Measurements from ENCODE around the gene RPUSD4. TPM values are rescaled to one million over a fixed set of nuclear protein-coding genes. Genes with fewer than 3 reads are reported as not detected.
"Not testable (repeated sequence)": the region's sequence is repeated elsewhere in the genome, so short reads cannot be mapped to it uniquely, and the experiment has no call there.

RPUSD4 gene
- 10 to 100 TPM; 18.1 to 24.0 TPM for total RNA-seq
- polyA plus RNA-seq: 10 to 100 TPM; 14.5 to 23.5 TPM
- long read RNA-seq, donor 1, transcript RPUSD4-201 (7 exons, 2,512 nt): major isoform, 143 of 161 reads
- long read RNA-seq, donor 1, partial matches to known transcripts: 3 of 161 reads
- long read RNA-seq, donor 1, other reads (novel, unspliced or antisense): 14 of 161 reads
- long read RNA-seq, donor 2, transcript RPUSD4-201 (7 exons, 2,512 nt): major isoform, 6 of 12 reads
- long read RNA-seq, donor 2, partial matches to known transcripts: 1 of 12 reads
- long read RNA-seq, donor 2, other reads (novel, unspliced or antisense): 1 of 12 reads

DNA sequence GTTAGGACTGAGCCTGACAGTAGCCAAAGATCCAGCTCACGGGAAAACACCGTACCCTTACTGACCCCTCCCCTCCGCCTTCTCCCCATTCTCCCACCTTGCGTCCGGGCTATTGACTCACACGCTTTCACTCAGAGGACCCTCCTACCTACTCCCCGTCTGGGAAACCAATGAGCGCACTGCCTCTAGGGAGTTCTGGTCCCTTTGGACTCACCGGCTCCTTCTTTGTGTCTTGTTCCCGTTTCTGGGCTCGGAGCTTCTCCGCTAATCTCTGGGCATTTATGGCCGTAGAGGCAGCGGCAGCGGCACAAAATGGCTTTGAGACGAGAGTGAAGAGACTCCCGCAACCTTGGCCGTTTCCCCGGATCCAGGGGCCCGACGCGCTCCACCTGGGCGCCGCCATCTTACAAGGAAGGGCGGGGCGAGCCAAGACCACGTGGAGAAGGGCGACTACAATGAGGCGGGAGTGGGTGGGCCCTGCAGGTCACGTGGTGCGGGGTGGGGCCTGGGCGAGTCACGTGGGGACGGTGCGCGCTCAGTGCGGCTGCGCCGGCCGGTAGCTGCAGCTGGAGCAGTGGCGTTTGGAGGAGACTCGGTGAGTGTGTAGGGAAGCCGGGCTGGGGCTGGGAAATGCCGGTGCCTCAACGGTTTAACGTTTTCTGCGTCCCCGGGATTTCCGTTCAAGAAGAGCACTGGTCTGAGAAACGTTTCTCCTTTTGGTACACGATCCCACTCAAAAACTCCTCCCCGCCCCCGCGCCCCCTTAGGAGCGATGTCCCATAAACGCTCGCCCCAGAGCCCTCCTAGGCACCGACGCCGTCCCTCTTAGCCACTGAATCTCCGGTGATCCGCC is at the start of gene RPUSD4, which contains the start of gene FAM118B:
Gene RPUSD4 (minus strand): TSS at position 415 of the 853 bp plus-strand sequence. CDS start 12 bp downstream, at position 403.
Gene FAM118B (plus strand): TSS at position 547 of the 853 bp plus-strand sequence. CDS start 23,220 bp downstream, outside the sequence.
- peak; percentile 99 to 100 for DNase-seq
- peaks cover 0 to 6% of the 10 kb centered on the region in 2 donors for H3K4me1 ChIP-seq (ENCODE audit: control insufficient read depth in 1 of 2, insufficient read depth in 2 of 2, low read length in 2 of 2)
- WGBS, 2 donors: 0% methylated on average over 62 of the region's 62 CpGs
- no peaks in the 10 kb centered on the region for H3K36me3 ChIP-seq (ENCODE audit: control insufficient read depth in 1 of 2, insufficient read depth in 2 of 2, low read length in 1 of 2)
- H3K4me3 ChIP-seq (ENCODE audit: low read length in 2 of 2): peak within 1 kb of the TSS; percentile 73 to 75
- H3K27ac ChIP-seq (ENCODE audit: low read depth in 1 of 2, low read length in 2 of 2): no peak within 1 kb of the TSS
- ATAC-seq (ENCODE audit: low FRiP score): peak; percentile 100
- no peaks in the 10 kb centered on the region for H3K27me3 ChIP-seq (ENCODE audit: control insufficient read depth in 1 of 2, insufficient read depth in 2 of 2, low read length in 1 of 2)
- intact Hi-C loops (cut with DNase I): loop anchor here in 1 of 2 donors (2.0 to 10.0 kb wide), 3 partner anchors 56 to 617 kb away; partner anchors contain the start of genes CDON, FOXRED1, SRPRA and STT3A
- H3K9me3 ChIP-seq (ENCODE audit: control insufficient read depth, low read length): no peaks in the 10 kb centered on the region

- H3K4me3 ChIP-seq (ENCODE audit: low read length in 2 of 2): no peak overlapping the region
- ATAC-seq (ENCODE audit: low FRiP score) (no peak), DNase-seq (no peak)
- WGBS, 2 donors: 65 to 74% methylated on average over 2 of the region's 2 CpGs
- peaks cover 3 to 6% of the 10 kb centered on the region in 2 donors for H3K36me3 ChIP-seq (ENCODE audit: control insufficient read depth in 1 of 2, insufficient read depth in 2 of 2, low read length in 1 of 2)
- no peak overlapping the region for H3K27ac ChIP-seq (ENCODE audit: low read depth in 1 of 2, low read length in 2 of 2)
- intact Hi-C loops (cut with DNase I): no loop called here
- no peaks in the 10 kb centered on the region for H3K9me3 ChIP-seq (ENCODE audit: control insufficient read depth, low read length)
- H3K27me3 ChIP-seq (ENCODE audit: control insufficient read depth in 1 of 2, insufficient read depth in 2 of 2, low read length in 1 of 2): no peaks in the 10 kb centered on the region
- H3K4me1 ChIP-seq (ENCODE audit: control insufficient read depth in 1 of 2, insufficient read depth in 2 of 2, low read length in 2 of 2): no peaks in the 10 kb centered on the region
Observed at GRCh38 chr11:126257764-126258163, 46.3 kb upstream of the RPUSD4 start.

DNA sequence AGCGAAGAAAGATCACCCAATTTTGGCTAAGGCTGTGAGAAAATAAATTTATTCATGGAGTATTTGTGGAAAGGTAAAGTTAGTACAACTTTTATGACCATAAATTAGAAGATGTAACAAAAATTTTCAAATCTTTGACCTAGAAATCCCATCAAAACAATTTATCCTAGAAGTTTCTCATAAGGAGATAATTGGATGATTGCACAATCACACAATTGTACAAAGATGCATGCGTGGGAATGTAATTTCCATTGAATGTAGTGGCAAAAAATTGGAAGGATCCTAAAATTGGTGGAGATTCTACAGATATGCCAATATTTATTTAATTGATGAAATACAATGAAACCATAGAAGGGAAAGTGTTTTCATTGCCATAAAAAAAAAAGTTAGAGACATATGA is 45.7 kb upstream of the RPUSD4 start:
- no peak for ATAC-seq (ENCODE audit: low FRiP score)
- Histone ChIP-seq H3K36me3 (ENCODE audit: control insufficient read depth in 1 of 2, insufficient read depth in 2 of 2, low read length in 1 of 2) (peaks cover 3 to 4% of the 10 kb centered on the region in 2 donors), H3K27me3 (ENCODE audit: control insufficient read depth in 1 of 2, insufficient read depth in 2 of 2, low read length in 1 of 2) (no peaks in the 10 kb centered on the region), H3K4me1 (ENCODE audit: control insufficient read depth in 1 of 2, insufficient read depth in 2 of 2, low read length in 2 of 2) (no peaks in the 10 kb centered on the region), H3K4me3 (ENCODE audit: low read length in 2 of 2) (no peak overlapping the region), H3K27ac (ENCODE audit: low read depth in 1 of 2, low read length in 2 of 2) (no peak overlapping the region), H3K9me3 (ENCODE audit: control insufficient read depth, low read length) (no peaks in the 10 kb centered on the region)
- intact Hi-C loops (cut with DNase I): no loop called here
- no peak for DNase-seq
- WGBS, 2 donors: 90 to 100% methylated on average over 2 of the region's 2 CpGs

GRCh38 chr11:126256216-126256615 is 44.8 kb upstream of the RPUSD4 start:
- Histone ChIP-seq H3K9me3 (ENCODE audit: control insufficient read depth, low read length) (no peaks in the 10 kb centered on the region), H3K27ac (ENCODE audit: low read depth in 1 of 2, low read length in 2 of 2) (no peak overlapping the region), H3K4me3 (ENCODE audit: low read length in 2 of 2) (no peak overlapping the region), H3K36me3 (ENCODE audit: control insufficient read depth in 1 of 2, insufficient read depth in 2 of 2, low read length in 1 of 2) (peaks cover 3 to 4% of the 10 kb centered on the region in 2 donors), H3K27me3 (ENCODE audit: control insufficient read depth in 1 of 2, insufficient read depth in 2 of 2, low read length in 1 of 2) (no peaks in the 10 kb centered on the region), H3K4me1 (ENCODE audit: control insufficient read depth in 1 of 2, insufficient read depth in 2 of 2, low read length in 2 of 2) (no peaks in the 10 kb centered on the region)
- 92 to 94% methylated on average over 4 of the region's 4 CpGs for WGBS, 2 donors
- no peak for ATAC-seq (ENCODE audit: low FRiP score)
- intact Hi-C loops (cut with DNase I): no loop called here
- no peak for DNase-seq

- intact Hi-C loops (cut with DNase I); H3K36me3 ChIP-seq (ENCODE audit: control insufficient read depth in 1 of 2, insufficient read depth in 2 of 2, low read length in 1 of 2); H3K4me1 ChIP-seq (ENCODE audit: control insufficient read depth in 1 of 2, insufficient read depth in 2 of 2, low read length in 2 of 2); DNase-seq; H3K4me3 ChIP-seq (ENCODE audit: low read length in 2 of 2); ATAC-seq (ENCODE audit: low FRiP score); H3K27ac ChIP-seq (ENCODE audit: low read depth in 1 of 2, low read length in 2 of 2); H3K9me3 ChIP-seq (ENCODE audit: control insufficient read depth, low read length); H3K27me3 ChIP-seq (ENCODE audit: control insufficient read depth in 1 of 2, insufficient read depth in 2 of 2, low read length in 1 of 2): not testable (repeated sequence)
- WGBS, 2 donors: 87 to 89% methylated on average over 5 of the region's 5 CpGs
Observed at GRCh38 chr11:126255507-126255906, 44.1 kb upstream of the RPUSD4 start.

- Histone ChIP-seq H3K27ac (ENCODE audit: low read depth in 1 of 2, low read length in 2 of 2) (no peak overlapping the region), H3K9me3 (ENCODE audit: control insufficient read depth, low read length) (no peaks in the 10 kb centered on the region), H3K27me3 (ENCODE audit: control insufficient read depth in 1 of 2, insufficient read depth in 2 of 2, low read length in 1 of 2) (no peaks in the 10 kb centered on the region), H3K4me3 (ENCODE audit: low read length in 2 of 2) (no peak overlapping the region), H3K36me3 (ENCODE audit: control insufficient read depth in 1 of 2, insufficient read depth in 2 of 2, low read length in 1 of 2) (peaks cover 3 to 4% of the 10 kb centered on the region in 2 donors), H3K4me1 (ENCODE audit: control insufficient read depth in 1 of 2, insufficient read depth in 2 of 2, low read length in 2 of 2) (no peaks in the 10 kb centered on the region)
- intact Hi-C loops (cut with DNase I): no loop called here
- 46 to 61% methylated on average over 1 of the region's 1 CpG for WGBS, 2 donors
- DNase-seq: no peak
- ATAC-seq (ENCODE audit: low FRiP score): no peak
Observed at GRCh38 chr11:126254819-126255218, 43.4 kb upstream of the RPUSD4 start.

GRCh38 chr11:126253265-126253664 is 41.8 kb upstream of the RPUSD4 start:
- Histone ChIP-seq H3K4me3 (ENCODE audit: low read length in 2 of 2) (no peak overlapping the region), H3K27me3 (ENCODE audit: control insufficient read depth in 1 of 2, insufficient read depth in 2 of 2, low read length in 1 of 2) (no peaks in the 10 kb centered on the region), H3K36me3 (ENCODE audit: control insufficient read depth in 1 of 2, insufficient read depth in 2 of 2, low read length in 1 of 2) (peaks cover 3 to 6% of the 10 kb centered on the region in 2 donors), H3K9me3 (ENCODE audit: control insufficient read depth, low read length) (no peaks in the 10 kb centered on the region), H3K27ac (ENCODE audit: low read depth in 1 of 2, low read length in 2 of 2) (no peak overlapping the region), H3K4me1 (ENCODE audit: control insufficient read depth in 1 of 2, insufficient read depth in 2 of 2, low read length in 2 of 2) (no peaks in the 10 kb centered on the region)
- ATAC-seq (ENCODE audit: low FRiP score) (no peak), DNase-seq (no peak)
- WGBS, 2 donors: 74 to 91% methylated on average over 4 of the region's 4 CpGs
- intact Hi-C loops (cut with DNase I): no loop called here

- no peak for ATAC-seq (ENCODE audit: low FRiP score)
- Histone ChIP-seq H3K27ac (ENCODE audit: low read depth in 1 of 2, low read length in 2 of 2) (no peak overlapping the region), H3K4me1 (ENCODE audit: control insufficient read depth in 1 of 2, insufficient read depth in 2 of 2, low read length in 2 of 2) (no peaks in the 10 kb centered on the region), H3K4me3 (ENCODE audit: low read length in 2 of 2) (no peak overlapping the region), H3K9me3 (ENCODE audit: control insufficient read depth, low read length) (no peaks in the 10 kb centered on the region), H3K27me3 (ENCODE audit: control insufficient read depth in 1 of 2, insufficient read depth in 2 of 2, low read length in 1 of 2) (no peaks in the 10 kb centered on the region), H3K36me3 (ENCODE audit: control insufficient read depth in 1 of 2, insufficient read depth in 2 of 2, low read length in 1 of 2) (peaks cover 3 to 10% of the 10 kb centered on the region in 2 donors)
- no peak for DNase-seq
- intact Hi-C loops (cut with DNase I): no loop called here
- 74 to 78% methylated on average over 2 of the region's 2 CpGs for WGBS, 2 donors
Observed at GRCh38 chr11:126246636-126247035, 35.2 kb upstream of the RPUSD4 start.
